Heart left ventricle (tissue), 13 donors: Measurements from ENCODE around the gene GPD1.

ENCODE experiments used
- CTCF ChIP-seq, 12 donors: fragments of 200-600 bp; sonication (generic) in 4 of 12; IDR thresholded peaks; one replicate each; pipeline versions ENCODE4 v1.5.0 to v1.8.0; 2018 to 2022; ENCODE audit warnings: antibody characterized with exemption in 12 of 12, mild to moderate bottlenecking in 5 of 12
- POLR2A ChIP-seq, 2 donors: fragments of 450-650 bp; IDR thresholded peaks; one replicate each; pipeline ENCODE4 v1.6.1; 2017; ENCODE audit warnings: antibody characterized with exemption in 2 of 2, mild to moderate bottlenecking in 2 of 2, moderate library complexity in 2 of 2
- donor health status: ischemic (EF 13 %, LVEDD 7.1; RV severe dilation, severe dysfunction).
- donor health status: DM: no; HTN: yes; CAD: no.
- donor health status: DM: no; HTN: no; CAD: no.
- donor health status: ischemic (EF 25% LVEDD 6.9; RV normal size, moderate dysfunction).
- donor health status: ischemic (EF 25% LVEDD 5.7; RV mildly dilated, moderate dysfunction).
- donor health status: ischemic (EF 35%, LVEDD 5.7; RV mildly dilated, moderate dysfunction).
- donor health status: nonischemic (EF 11% LVEDD 7.7; RV severe dilation, severe dysfunction).
- donor health status: DM: yes; HTN: yes; CAD: no.
- donor health status: PGD.
- donor health status: ischemic (EF 29% LVEDD 5.4; RV normal size, mild dysfunction).
- donor health status: nonischemic (EF 23%, LVEDD 6.1; RV moderate dilation, normal function).

GRCh38 chr12:50160643-50161042 lies 56.8 kb downstream of the GPD1 start:
- no peak for TF ChIP-seq CTCF (IDR thresholded peaks at IDR 0.05)
- no peak for TF ChIP-seq POLR2A (IDR thresholded peaks at IDR 0.05)
